GM23338 (cell line): Measurements from ENCODE around the gene POP4. TPM values are rescaled to one million over a fixed set of nuclear protein-coding genes. Genes with fewer than 3 reads are reported as not detected.

Experiments used
- ATAC-seq: fragments of 200-7000 bp; cut with Tn5 transposase; 3 replicates; pipeline ENCODE4 v1.9.1; 2020
- DNase-seq: peaks from one replicate; pipeline ENCODE4 v3.0.0-alpha.2; 2015; ENCODE audit warnings: low spot score
- H2AFZ ChIP-seq: fragments of 200-600 bp; sonication (generic); 2 replicates; pipeline ENCODE4 v1.8.0; 2016; ENCODE audit warnings: antibody characterized with exemption, mild to moderate bottlenecking, moderate library complexity
- H3F3A ChIP-seq: fragments of 200-600 bp; sonication (generic); replicated peaks from 2 replicates; pipeline ENCODE4 v1.8.0; 2017; ENCODE audit warnings: antibody characterized with exemption, mixed run types, low read depth
- H3K27ac ChIP-seq: fragments of 200-600 bp; sonication (generic); 2 replicates; pipeline ENCODE4 v1.6.1; 2016; ENCODE audit warnings: low read depth
- H3K27me3 ChIP-seq: fragments of 200-600 bp; sonication (generic); 2 replicates; pipeline ENCODE4 v1.8.0; 2016; ENCODE audit warnings: mild to moderate bottlenecking, mixed run types, moderate library complexity; ENCODE audit not compliant: insufficient read depth
- H3K36me3 ChIP-seq: fragments of 200-600 bp; sonication (generic); 2 replicates; pipeline ENCODE4 v1.8.0; 2016; ENCODE audit warnings: mild to moderate bottlenecking; ENCODE audit not compliant: insufficient read depth
- H3K4me1 ChIP-seq: fragments of 200-600 bp; sonication (generic); 2 replicates; pipeline ENCODE4 v1.8.0; 2016; ENCODE audit warnings: mild to moderate bottlenecking, moderate library complexity; ENCODE audit not compliant: insufficient read depth
- H3K4me2 ChIP-seq: fragments of 200-600 bp; sonication (generic); 2 replicates; pipeline ENCODE4 v1.7.1; 2017; ENCODE audit warnings: mixed run types
- H3K4me3 ChIP-seq: fragments of 200-600 bp; sonication (generic); 2 replicates; pipeline ENCODE4 v1.6.1; 2016; ENCODE audit warnings: mixed run types
- H3K79me2 ChIP-seq: fragments of 200-600 bp; sonication (generic); replicated peaks from 2 replicates; pipeline ENCODE4 v1.8.0; 2017; ENCODE audit warnings: mild to moderate bottlenecking; ENCODE audit not compliant: insufficient read depth
- H3K9me2 ChIP-seq: fragments of 200-600 bp; sonication (generic); 2 replicates; pipeline ENCODE4 v1.8.0; 2017; ENCODE audit not compliant: insufficient read depth
- H4K20me1 ChIP-seq: fragments of 200-600 bp; sonication (generic); replicated peaks from 2 replicates; pipeline ENCODE4 v1.8.0; 2017; ENCODE audit warnings: mild to moderate bottlenecking; ENCODE audit not compliant: insufficient read depth
- H3K27ac Mint-ChIP-seq: 2 replicates; pipeline ENCODE4 v1.8.0; 2020; ENCODE audit warnings: inconsistent platforms, mild to moderate bottlenecking, moderate library complexity, mixed read lengths
- H3K27me3 Mint-ChIP-seq: 3 replicates; pipeline ENCODE4 v1.8.0; 2022; ENCODE audit warnings: low read depth, mild to moderate bottlenecking, moderate library complexity, mixed read lengths, inconsistent platforms; ENCODE audit not compliant: insufficient read depth, poor library complexity
- H3K36me3 Mint-ChIP-seq: 3 replicates; pipeline ENCODE4 v1.8.0; 2021; ENCODE audit warnings: low read depth, mild to moderate bottlenecking, inconsistent platforms, moderate library complexity, mixed read lengths
- H3K4me1 Mint-ChIP-seq: 3 replicates; pipeline ENCODE4 v1.8.0; 2020; ENCODE audit warnings: mild to moderate bottlenecking, inconsistent platforms, mixed read lengths
- H3K4me3 Mint-ChIP-seq: 3 replicates; pipeline ENCODE4 v1.8.0; 2021; ENCODE audit warnings: moderate library complexity, mild to moderate bottlenecking, inconsistent platforms, mixed read lengths
- H3K9me3 Mint-ChIP-seq: 3 replicates; pipeline ENCODE4 v1.8.0; 2020; ENCODE audit warnings: moderate library complexity, mild to moderate bottlenecking, inconsistent platforms, mixed read lengths
- CREB1 ChIP-seq: fragments of 250-450 bp; sonication (Bioruptor Pico); IDR thresholded peaks from 2 replicates; pipeline ENCODE4 v1.5.0; 2020; ENCODE audit warnings: low read depth, mild to moderate bottlenecking, moderate library complexity
- CTCF ChIP-seq, 2 experiments: fragments of 200-600 bp in 1 of 2; sonication (generic) in 1 of 2; conservative IDR thresholded peaks; 2 replicates each; pipeline versions ENCODE4 v1.5.1 to v1.6.1; 2016 to 2017; ENCODE audit warnings: antibody characterized with exemption in 2 of 2, low read depth in 2 of 2, mild to moderate bottlenecking in 2 of 2, moderate library complexity in 1 of 2
- ETS1 ChIP-seq: IDR thresholded peaks from 2 replicates; pipeline ENCODE4 v1.6.1; 2016; ENCODE audit warnings: antibody characterized with exemption
- EZH2 ChIP-seq: fragments of 200-600 bp; sonication (generic); IDR thresholded peaks from one replicate; pipeline ENCODE4 v1.8.0; 2017; ENCODE audit warnings: antibody characterized with exemption, mild to moderate bottlenecking, low read depth; ENCODE audit not compliant: unreplicated experiment
- EZH2phosphoT487 ChIP-seq: fragments of 200-600 bp; sonication (generic); IDR thresholded peaks from one replicate; pipeline ENCODE4 v1.8.1; 2018; ENCODE audit warnings: antibody characterized with exemption; ENCODE audit not compliant: unreplicated experiment
- JUNB ChIP-seq: IDR thresholded peaks from one replicate; pipeline ENCODE4 v1.6.1; 2016; ENCODE audit warnings: antibody characterized with exemption; ENCODE audit not compliant: unreplicated experiment
- NANOG ChIP-seq: IDR thresholded peaks from 2 replicates; pipeline ENCODE4 v1.6.1; 2016; ENCODE audit warnings: antibody characterized with exemption, borderline replicate concordance
- POLR2AphosphoS5 ChIP-seq: IDR thresholded peaks from 2 replicates; pipeline ENCODE4 v1.6.1; 2016; ENCODE audit warnings: antibody characterized with exemption, low read depth
- REST ChIP-seq: IDR thresholded peaks from one replicate; pipeline ENCODE4 v1.6.1; 2018; ENCODE audit warnings: antibody characterized with exemption; ENCODE audit not compliant: unreplicated experiment
- STAT1 ChIP-seq: IDR thresholded peaks from one replicate; pipeline ENCODE4 v1.6.1; 2016; ENCODE audit warnings: antibody characterized with exemption; ENCODE audit not compliant: unreplicated experiment
- ZNF114 ChIP-seq: fragments of 250-450 bp; sonication (Bioruptor Pico); IDR thresholded peaks from 2 replicates; pipeline ENCODE4 v1.5.0; 2020; ENCODE audit warnings: mild to moderate bottlenecking, moderate library complexity
- ZNF331 ChIP-seq: fragments of 250-450 bp; sonication (Bioruptor Pico); IDR thresholded peaks from 2 replicates; pipeline ENCODE4 v1.5.0; 2020; ENCODE audit warnings: low read depth, mild to moderate bottlenecking, moderate library complexity
- ZNF462 ChIP-seq: fragments of 250-450 bp; sonication (Bioruptor Pico); IDR thresholded peaks from 2 replicates; pipeline ENCODE4 v1.5.0; 2020; ENCODE audit warnings: mild to moderate bottlenecking, moderate library complexity
- polyA plus RNA-seq: library from polyadenylated mRNA; unstranded; fragments of >200 nt; fragmentation: Nextera tagmentation; extraction: Ambion mirVana; gene quantifications from 2 replicates; pipeline ENCODE4 v1.2.1, GENCODE V29; 2016
- total RNA-seq: library from RNA; depleted of rRNA; stranded (reverse); fragments of >200 nt; shearing (Covaris generic); gene quantifications from 2 replicates; pipeline ENCODE4 v1.2.3, GENCODE V29; 2014

The POP4 gene
- total and polyA plus RNA-seq, 2 experiments from 2014 or later, result 37.2 to 58.3 TPM

GRCh38 chr19:29663861-29664752, 58.0 kb downstream of the POP4 start:
- Mint-ChIP-seq H3K27ac (no peak overlapping the region), H3K27me3 (peaks cover 11% of the 10 kb centered on the region), H3K4me3 (peak overlapping the region; percentile 69), H3K36me3 (no peaks in the 10 kb centered on the region), H3K4me1 (peaks cover 34% of the 10 kb centered on the region), H3K9me3 (no peaks in the 10 kb centered on the region)
- H3K4me2 ChIP-seq, result peak overlapping the region; percentile 89; the same call in 1 of the 2 replicates
- H3K79me2 ChIP-seq, result peaks cover 17% of the 10 kb centered on the region; the same call in 1 of the 2 replicates
- H3K27ac ChIP-seq, result no peak overlapping the region
- no peaks in the 10 kb centered on the region for H3K9me2 ChIP-seq
- H4K20me1 ChIP-seq, result no peaks in the 10 kb centered on the region; the same call in 1 of the 2 replicates
- 0 out of 2 replicates have a peak, but pooled peaks cover 7% of the 10 kb centered on the region for H3F3A ChIP-seq
- H3K4me1 ChIP-seq, result peaks cover 10% of the 10 kb centered on the region
- DNase-seq (no peak), ATAC-seq (no peak)
- TF ChIP-seq ETS1 (no peak), POLR2AphosphoS5 (no peak), NANOG (no peak), CTCF (conservative IDR thresholded peaks at IDR 0.05; ENCODE audit: low read depth in 2 of 2) (no peak), JUNB (no peak), ZNF462 (CRISPR knock-in tag) (no peak), ZNF114 (CRISPR knock-in tag) (no peak), EZH2 (no peak), ZNF331 (CRISPR knock-in tag) (no peak), CREB1 (CRISPR knock-in tag) (no peak), STAT1 (no peak), REST (no peak), EZH2phosphoT487 (no peak)
- no peaks in the 10 kb centered on the region for H3K36me3 ChIP-seq
- H3K4me3 ChIP-seq, result peak overlapping the region; percentile 88; the same call in 1 of the 2 replicates
- no peaks in the 10 kb centered on the region for H3K27me3 ChIP-seq
- no peak overlapping the region for H2AFZ ChIP-seq
